Myometrial cell (primary cell): ENCODE data around the gene ARHGEF17. TPM values are rescaled to one million over a fixed set of nuclear protein-coding genes. Genes with fewer than 3 reads are reported as not detected.

Experiments
- total RNA-seq: library from RNA; depleted of rRNA; stranded (reverse); fragments of >200 nt; gene quantifications from 2 replicates; pipeline ENCODE4 v1.2.3, GENCODE V29; 2015

Gene ARHGEF17, protein sequence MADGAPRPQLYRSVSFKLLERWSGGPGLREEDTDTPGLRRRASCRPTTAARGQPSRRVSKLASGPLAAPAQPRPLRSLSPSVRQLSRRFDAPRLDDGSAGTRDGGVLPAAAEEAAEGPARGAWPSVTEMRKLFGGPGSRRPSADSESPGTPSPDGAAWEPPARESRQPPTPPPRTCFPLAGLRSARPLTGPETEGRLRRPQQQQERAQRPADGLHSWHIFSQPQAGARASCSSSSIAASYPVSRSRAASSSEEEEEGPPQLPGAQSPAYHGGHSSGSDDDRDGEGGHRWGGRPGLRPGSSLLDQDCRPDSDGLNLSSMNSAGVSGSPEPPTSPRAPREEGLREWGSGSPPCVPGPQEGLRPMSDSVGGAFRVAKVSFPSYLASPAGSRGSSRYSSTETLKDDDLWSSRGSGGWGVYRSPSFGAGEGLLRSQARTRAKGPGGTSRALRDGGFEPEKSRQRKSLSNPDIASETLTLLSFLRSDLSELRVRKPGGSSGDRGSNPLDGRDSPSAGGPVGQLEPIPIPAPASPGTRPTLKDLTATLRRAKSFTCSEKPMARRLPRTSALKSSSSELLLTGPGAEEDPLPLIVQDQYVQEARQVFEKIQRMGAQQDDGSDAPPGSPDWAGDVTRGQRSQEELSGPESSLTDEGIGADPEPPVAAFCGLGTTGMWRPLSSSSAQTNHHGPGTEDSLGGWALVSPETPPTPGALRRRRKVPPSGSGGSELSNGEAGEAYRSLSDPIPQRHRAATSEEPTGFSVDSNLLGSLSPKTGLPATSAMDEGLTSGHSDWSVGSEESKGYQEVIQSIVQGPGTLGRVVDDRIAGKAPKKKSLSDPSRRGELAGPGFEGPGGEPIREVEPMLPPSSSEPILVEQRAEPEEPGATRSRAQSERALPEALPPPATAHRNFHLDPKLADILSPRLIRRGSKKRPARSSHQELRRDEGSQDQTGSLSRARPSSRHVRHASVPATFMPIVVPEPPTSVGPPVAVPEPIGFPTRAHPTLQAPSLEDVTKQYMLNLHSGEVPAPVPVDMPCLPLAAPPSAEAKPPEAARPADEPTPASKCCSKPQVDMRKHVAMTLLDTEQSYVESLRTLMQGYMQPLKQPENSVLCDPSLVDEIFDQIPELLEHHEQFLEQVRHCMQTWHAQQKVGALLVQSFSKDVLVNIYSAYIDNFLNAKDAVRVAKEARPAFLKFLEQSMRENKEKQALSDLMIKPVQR (N-terminal part only)
- 26.5 and 31.0 TPM in 2 replicates for total RNA-seq

DNA sequence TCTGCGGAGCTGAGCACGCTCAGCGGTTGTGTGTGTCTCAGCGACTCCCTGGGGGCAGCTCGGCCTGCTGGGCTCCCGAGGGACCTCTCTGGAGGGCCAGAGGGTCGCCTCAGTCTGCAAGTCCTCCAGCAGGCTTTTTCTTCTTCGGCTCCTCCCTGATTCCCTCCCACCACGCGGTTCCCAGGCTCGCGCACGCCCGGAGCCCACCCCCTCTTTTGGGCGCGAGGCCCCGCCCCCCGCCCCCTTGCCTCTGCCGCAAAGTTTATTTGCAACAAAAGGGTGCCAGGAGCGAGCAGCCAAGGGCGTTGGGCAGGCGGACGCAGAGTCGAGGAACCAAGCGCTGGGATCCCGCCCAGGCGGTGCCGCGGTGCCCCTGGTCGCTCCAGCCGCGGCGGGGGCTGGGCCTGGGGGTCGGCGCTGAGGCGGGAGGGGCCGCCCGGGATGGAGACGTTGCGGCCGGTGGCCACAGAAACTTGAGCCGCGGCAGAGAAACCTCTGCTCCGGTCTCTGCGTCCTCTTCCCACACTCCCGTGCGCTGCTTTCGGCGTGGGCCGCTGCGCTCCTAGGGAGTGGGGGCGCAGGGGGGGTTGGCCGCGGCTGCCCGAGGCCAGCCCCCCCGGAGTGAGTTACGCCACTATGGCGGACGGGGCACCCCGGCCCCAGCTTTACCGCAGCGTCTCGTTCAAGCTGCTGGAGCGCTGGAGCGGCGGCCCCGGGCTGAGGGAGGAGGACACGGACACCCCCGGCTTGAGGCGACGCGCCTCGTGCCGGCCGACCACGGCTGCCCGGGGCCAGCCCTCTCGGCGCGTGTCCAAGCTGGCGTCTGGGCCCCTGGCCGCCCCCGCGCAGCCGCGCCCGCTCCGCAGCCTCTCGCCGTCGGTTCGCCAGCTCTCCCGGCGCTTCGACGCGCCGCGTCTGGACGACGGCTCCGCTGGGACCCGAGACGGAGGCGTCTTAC is at the start of gene ARHGEF17:
TSS of gene ARHGEF17 (plus strand) at position 274 of the 958 bp plus-strand sequence. CDS start at position 637, 363 bp downstream.

DNA sequence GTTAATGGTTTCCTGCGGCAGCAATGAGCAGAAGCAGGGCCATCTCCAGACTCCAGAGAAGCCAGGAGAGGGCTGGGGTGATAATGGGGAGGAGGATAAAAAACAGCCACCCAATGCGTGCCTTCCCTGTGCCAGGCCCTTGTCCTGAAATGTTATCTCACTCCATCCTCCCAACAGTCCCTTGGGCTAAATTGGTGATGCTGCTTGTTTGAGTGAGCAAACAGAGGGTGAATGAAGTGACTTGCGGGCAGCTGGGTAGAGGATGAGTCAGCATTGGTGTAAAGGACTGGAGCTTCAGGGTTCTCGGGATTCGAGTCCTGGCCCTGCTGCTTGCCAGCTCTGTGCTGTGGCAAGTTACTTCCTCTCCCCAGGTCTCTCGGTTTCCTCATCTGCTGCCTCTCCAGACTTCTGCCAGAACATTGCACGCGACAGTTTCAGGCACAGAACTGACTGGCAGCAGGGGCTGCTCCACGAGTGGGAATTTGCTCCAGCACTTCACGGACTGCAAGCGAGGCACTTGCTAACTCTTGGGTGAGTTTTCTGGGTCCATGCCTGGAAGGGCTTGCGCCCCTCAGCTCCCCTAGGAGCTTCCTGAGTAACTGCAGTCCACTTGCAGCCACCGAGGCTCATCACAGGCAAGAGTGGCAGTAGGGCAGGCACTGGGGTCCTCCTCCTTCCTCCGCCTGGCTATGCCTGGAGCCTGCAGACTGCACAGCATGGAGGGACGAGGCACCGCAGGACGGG is 36.0 kb upstream of the ARHGEF17 start, which contains the start of gene P2RY6:
TSS of gene P2RY6 (plus strand) at position 403 of the 744 bp plus-strand sequence. CDS start 24,181 bp downstream, outside the sequence.

DNA sequence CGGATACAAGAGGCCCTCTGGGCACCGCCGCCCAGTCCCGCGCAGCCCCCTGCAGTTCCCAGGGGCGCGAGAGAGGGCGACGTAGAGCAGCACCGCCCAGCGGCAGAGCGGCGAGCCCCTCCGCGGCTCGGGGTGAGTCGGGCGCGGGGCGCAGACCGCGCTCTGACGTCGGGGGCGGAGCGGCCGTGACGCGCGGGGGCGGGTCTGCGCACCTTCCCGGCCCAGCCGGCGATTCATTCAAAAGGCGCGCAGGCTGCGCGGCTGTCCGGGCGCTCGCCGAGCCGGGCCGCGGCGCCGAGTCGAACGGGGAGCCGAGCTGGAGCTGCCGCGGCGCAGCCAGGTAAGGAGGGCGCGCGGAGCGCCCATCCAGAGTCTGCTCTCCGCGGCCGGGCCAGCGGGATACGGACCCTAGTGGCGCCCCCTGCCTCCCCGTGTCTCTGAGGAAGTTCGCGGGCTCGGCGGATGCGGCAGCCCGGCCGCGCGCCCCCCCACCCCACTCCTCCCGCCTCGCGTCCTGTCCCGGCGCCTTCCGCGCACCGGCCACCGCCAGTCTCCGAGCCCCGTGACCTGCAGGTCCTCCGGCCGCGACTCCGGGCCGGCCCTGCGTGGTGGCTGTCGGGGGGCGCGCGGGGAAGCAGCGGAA is 68.2 kb downstream of the ARHGEF17 start, which contains the start of gene RELT:
TSS of gene RELT (plus strand) at position 240 of the 643 bp plus-strand sequence. CDS start 12,738 bp downstream, outside the sequence.

Other genes with a start within 250 kb of the ARHGEF17 start
- 5.8 and 10.8 TPM in 2 replicates for gene FCHSD2, start 166.0 kb upstream of the ARHGEF17 start, total RNA-seq
- not detected in 2 replicates for gene P2RY2, start 90.0 kb upstream of the ARHGEF17 start, total RNA-seq
- gene P2RY6, start 35.9 kb upstream of the ARHGEF17 start, total RNA-seq: not detected in 2 replicates
- gene RELT, start 68.1 kb downstream of the ARHGEF17 start, total RNA-seq: 3.2 and 4.1 TPM in 2 replicates